Stimulated activated CD4-positive, alpha-beta T cell treated with anti-CD3 and anti-CD28 coated beads, Interleukin-15, amount 100 ng/mL, for 24 hours (primary cell): ENCODE measurements around the gene NACAD.
"Not testable (repeated sequence)": the region's sequence is repeated elsewhere in the genome, so short reads cannot be mapped to it uniquely, and the experiment has no call there.

ENCODE experiments used
- DNase-seq: peaks from one replicate; pipeline ENCODE4 v3.0.0-alpha.2; 2020

The NACAD gene

GRCh38 chr7:45050198-45050597 is 38.6 kb downstream of the NACAD start:
- DNase-seq = no peak

- DNase-seq = no peak
Measured at GRCh38 chr7:45048748-45049147, 40.0 kb downstream of the NACAD start.

DNA sequence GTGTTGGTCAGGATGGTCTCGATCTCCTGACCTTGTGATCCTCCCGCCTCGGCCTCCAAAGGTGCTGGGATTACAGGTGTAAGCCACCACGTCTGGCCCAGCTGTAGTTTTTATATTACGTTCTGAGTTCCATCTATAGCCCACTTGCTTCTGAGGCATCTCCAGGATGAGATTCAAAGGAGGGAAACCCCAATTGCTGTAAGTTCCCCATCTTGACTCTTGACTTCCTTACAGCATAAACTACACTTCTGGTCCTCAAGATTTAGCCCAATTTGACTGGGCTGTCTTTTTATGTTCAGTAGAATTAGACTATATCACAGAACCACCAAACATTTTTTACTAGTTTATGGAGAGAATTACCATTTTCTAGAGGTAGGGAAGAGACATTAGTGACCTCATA is 44.4 kb downstream of the NACAD start:
- DNase-seq = no peak

- no peak for DNase-seq
Measured at GRCh38 chr7:45039106-45039505, 49.7 kb downstream of the NACAD start.

DNA sequence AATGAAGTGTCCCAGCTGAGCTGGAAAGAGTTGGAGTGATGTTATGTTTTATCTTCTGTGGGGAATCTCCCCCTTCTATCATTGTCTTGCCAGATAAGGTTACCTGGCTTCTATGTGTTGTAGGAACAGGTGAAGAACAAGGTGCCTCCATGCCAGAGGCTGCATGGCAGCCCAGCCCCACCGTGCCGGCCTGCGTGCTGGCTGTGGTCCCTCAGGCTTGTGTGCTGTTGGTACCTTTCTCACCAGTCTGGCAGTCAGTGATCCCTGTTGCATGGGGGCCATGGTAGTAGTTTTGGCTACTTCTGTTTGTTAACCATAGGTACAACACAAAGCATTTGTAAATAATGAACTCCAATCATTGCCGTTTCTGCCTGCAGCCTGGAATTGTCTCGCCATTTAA is 50.9 kb downstream of the NACAD start:
- DNase-seq = no peak

- peak; percentile 49 for DNase-seq
Measured at GRCh38 chr7:45036796-45037195, 52.0 kb downstream of the NACAD start.

GRCh38 chr7:45036317-45036716 is 52.5 kb downstream of the NACAD start:
- no peak for DNase-seq

GRCh38 chr7:45035893-45036292 is 52.9 kb downstream of the NACAD start:
- DNase-seq = peak; percentile 38

- DNase-seq = no peak
Measured at GRCh38 chr7:45035371-45035770, 53.4 kb downstream of the NACAD start.

DNA sequence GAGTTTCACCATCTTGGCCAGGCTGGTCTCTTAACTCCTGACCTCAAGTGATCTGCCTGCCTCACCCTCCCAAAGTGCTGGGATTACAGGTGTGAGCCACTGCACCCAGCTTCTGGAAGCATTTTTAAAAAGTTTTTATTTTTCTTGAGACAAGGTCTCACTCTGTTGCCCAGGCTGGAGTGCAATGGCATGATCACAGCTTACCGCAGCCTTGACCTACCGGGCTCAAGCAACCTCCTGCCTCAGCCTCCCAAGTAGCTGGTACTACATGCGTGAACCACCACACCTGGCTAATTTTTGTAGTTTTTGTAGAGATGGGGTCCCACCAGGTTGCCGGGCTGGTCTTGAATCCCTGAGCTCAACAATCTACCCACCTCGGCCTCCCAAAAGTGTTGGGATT is 54.1 kb downstream of the NACAD start:
- DNase-seq = not testable (repeated sequence)

GRCh38 chr7:45033931-45034290 is 54.9 kb downstream of the NACAD start:
- no peak for DNase-seq

DNA sequence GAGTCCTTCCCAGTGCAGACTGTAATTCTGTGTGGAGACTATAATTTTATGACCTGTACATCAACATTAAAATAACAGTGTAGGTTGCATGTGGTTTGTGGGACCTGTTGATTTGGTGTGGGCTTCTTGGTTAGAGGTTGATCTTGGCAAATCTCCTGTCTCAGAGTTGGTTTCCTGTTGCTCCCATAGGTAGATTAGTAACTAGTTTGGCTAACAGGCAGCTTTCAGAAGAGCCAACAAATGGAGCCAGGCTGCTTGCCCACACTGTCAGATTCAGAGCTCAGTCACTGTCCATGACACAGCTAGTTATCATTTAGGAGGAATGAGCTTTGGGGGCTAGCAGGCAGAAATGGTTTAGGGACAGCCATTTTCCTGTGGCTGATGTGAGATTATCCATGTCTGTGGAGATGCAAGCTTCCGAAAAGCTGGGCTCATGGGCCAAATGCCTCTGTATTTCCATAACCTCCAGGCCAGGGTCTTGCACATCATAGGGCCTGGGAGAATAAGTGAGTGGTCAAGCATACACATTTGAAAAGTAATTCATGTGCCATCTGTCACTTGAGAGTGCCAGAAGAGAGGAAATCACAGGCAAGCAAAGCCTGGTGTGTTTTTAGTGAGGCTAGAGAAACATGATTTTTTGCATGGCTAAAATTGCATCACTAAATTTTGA is 55.4 kb downstream of the NACAD start:
- no peak for DNase-seq

DNA sequence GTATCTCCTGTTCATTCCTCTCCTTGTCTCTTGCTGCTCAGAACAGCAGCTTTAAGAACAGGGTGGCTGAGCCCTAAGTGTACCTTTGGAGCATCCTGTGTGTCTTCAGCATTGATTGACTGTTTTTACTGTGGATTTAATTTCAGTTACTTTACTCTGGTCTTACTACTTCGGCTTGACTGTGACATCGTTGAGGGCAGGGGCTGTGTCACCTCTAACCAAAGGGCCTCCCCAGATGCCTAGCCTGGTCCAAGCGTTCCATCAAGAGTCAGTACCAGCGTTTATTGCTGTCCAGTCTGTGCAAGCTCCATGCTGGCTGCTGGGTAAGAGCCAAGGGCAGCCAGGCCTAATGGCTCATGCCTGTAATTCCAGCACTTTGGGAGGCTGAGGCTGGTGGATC is 56.3 kb downstream of the NACAD start:
- DNase-seq = no peak

- no peak for DNase-seq
Measured at GRCh38 chr7:45031829-45032228, 56.9 kb downstream of the NACAD start.
